GM19240 (cell line): ENCODE measurements around the gene ARFGAP1.

Experiments used
- DNase-seq: peaks from one replicate; pipeline ENCODE4 v3.0.0; 2011; ENCODE audit warnings: low spot score; ENCODE audit not compliant: insufficient read length

Gene ARFGAP1

GRCh38 chr20:63277466-63278272, 5.1 kb downstream of the ARFGAP1 start:
- DNase-seq: no peak

- DNase-seq: no peak
These were observed 6.0 kb downstream of the ARFGAP1 start for GRCh38 chr20:63278661-63279060.

- DNase-seq: no peak
These were observed 7.3 kb downstream of the ARFGAP1 start for GRCh38 chr20:63279931-63280330.

GRCh38 chr20:63280371-63280770, 7.8 kb downstream of the ARFGAP1 start:
- DNase-seq: no peak

- DNase-seq: no peak
These were observed 8.4 kb downstream of the ARFGAP1 start for GRCh38 chr20:63280929-63281545.

- no peak for DNase-seq
These were observed 9.4 kb downstream of the ARFGAP1 start for GRCh38 chr20:63281742-63282665.

GRCh38 chr20:63282946-63283345, 10.3 kb downstream of the ARFGAP1 start:
- DNase-seq: no peak

GRCh38 chr20:63283397-63284082, 10.9 kb downstream of the ARFGAP1 start:
- no peak for DNase-seq

- DNase-seq: no peak
These were observed 11.4 kb downstream of the ARFGAP1 start for GRCh38 chr20:63284083-63284440.

GRCh38 chr20:63284544-63284949, 11.9 kb downstream of the ARFGAP1 start:
- DNase-seq: no peak

- no peak for DNase-seq
These were observed 12.4 kb downstream of the ARFGAP1 start for GRCh38 chr20:63284981-63285524.

- DNase-seq: no peak
These were observed 13.3 kb downstream of the ARFGAP1 start for GRCh38 chr20:63285636-63286615.

- no peak for DNase-seq
These were observed 14.4 kb downstream of the ARFGAP1 start for GRCh38 chr20:63286781-63287696.

- DNase-seq: no peak
These were observed 15.3 kb downstream of the ARFGAP1 start for GRCh38 chr20:63287697-63288580.

GRCh38 chr20:63288581-63289251, 16.1 kb downstream of the ARFGAP1 start:
- DNase-seq: no peak

- DNase-seq: no peak
These were observed 16.9 kb downstream of the ARFGAP1 start for GRCh38 chr20:63289311-63290135.
